Mesendoderm (in vitro differentiated cells): ENCODE data around the gene CCT2.
A peak's percentile ranks its signal among the peaks of the same experiment; 100 is the strongest.

ENCODE experiments used
- small RNA-seq: library from polyadenylated mRNA; stranded (forward); fragments of <200 nt; extraction: miRNeasy Mini kit (QIAGEN cat#:217004); gene quantifications from one replicate; pipeline ENCODE3, GENCODE V24; 2013; ENCODE audit not compliant: insufficient read depth

The CCT2 gene

Small RNA genes within 50 kb of the gene (small RNA-seq; reads per million reads assigned to genes)
- gene MIR3913-1, result 6.3 reads per million, percentile 77 among the genes with 10 or more reads in this experiment
